Liver (tissue), 9 donors: Measurements from ENCODE around the gene METTL14. TPM values are rescaled to one million over a fixed set of nuclear protein-coding genes. Genes with fewer than 3 reads are reported as not detected.

Source experiments
- DNase-seq: peaks from one replicate; pipeline ENCODE4 v3.0.0-alpha.2; 2017; ENCODE audit warnings: low spot score
- H3K27ac ChIP-seq, 2 donors: one replicate each; pipeline ENCODE4 v1.7.0; 2013; ENCODE audit warnings: inconsistent platforms in 2 of 2, low read length in 2 of 2, control low read depth in 1 of 2, low read depth in 1 of 2, mild to moderate bottlenecking in 1 of 2
- H3K27me3 ChIP-seq, 4 donors: one replicate each; pipeline versions ENCODE4 v1.6.1 to v1.7.0; 2013; ENCODE audit warnings: low read length in 3 of 4, inconsistent platforms in 1 of 4, mild to moderate bottlenecking in 1 of 4, moderate library complexity in 1 of 4; ENCODE audit not compliant: control insufficient read depth in 4 of 4, insufficient read depth in 4 of 4
- H3K36me3 ChIP-seq, 4 donors: one replicate each; pipeline versions ENCODE4 v1.6.1 to v1.7.0; 2013; ENCODE audit warnings: low read length in 3 of 4, mild to moderate bottlenecking in 3 of 4, low read depth in 1 of 4, moderate library complexity in 1 of 4; ENCODE audit not compliant: control insufficient read depth in 4 of 4, insufficient read depth in 3 of 4
- H3K4me1 ChIP-seq, 4 donors: one replicate each; pipeline versions ENCODE4 v1.6.1 to v1.7.0; 2013; ENCODE audit warnings: low read length in 3 of 4, mild to moderate bottlenecking in 3 of 4, moderate library complexity in 1 of 4; ENCODE audit not compliant: control insufficient read depth in 4 of 4, insufficient read depth in 4 of 4
- H3K4me3 ChIP-seq, 3 donors: one replicate each; pipeline versions ENCODE4 v1.6.1 to v1.7.0; 2013; ENCODE audit warnings: low read length in 3 of 3, control low read depth in 1 of 3, low read depth in 1 of 3, mild to moderate bottlenecking in 1 of 3
- H3K9ac ChIP-seq, 2 donors: one replicate each; pipeline ENCODE4 v1.7.0; 2013; ENCODE audit warnings: low read length in 2 of 2, mild to moderate bottlenecking in 2 of 2, moderate library complexity in 2 of 2, control low read depth in 1 of 2, low read depth in 1 of 2
- H3K9me3 ChIP-seq, 4 donors: one replicate each; pipeline versions ENCODE4 v1.6.1 to v1.7.0; 2013; ENCODE audit warnings: low read length in 3 of 4; ENCODE audit not compliant: control insufficient read depth in 4 of 4
- EGR1 ChIP-seq, 2 donors: IDR thresholded peaks; 2 replicates each; pipeline ENCODE4 v1.6.1; 2016 to 2018; ENCODE audit warnings: antibody characterized with exemption in 2 of 2, low read depth in 2 of 2
- FOXA1 ChIP-seq: IDR thresholded peaks from 2 replicates; pipeline ENCODE4 v1.6.1; 2016; ENCODE audit warnings: antibody characterized with exemption
- GABPA ChIP-seq, 2 donors: IDR thresholded peaks in 1 of 2; conservative IDR thresholded peaks in 1 of 2; 2 replicates each; pipeline ENCODE4 v1.6.1; 2016; ENCODE audit warnings: antibody characterized with exemption in 2 of 2, mild to moderate bottlenecking in 1 of 2, moderate library complexity in 1 of 2
- HNF4A ChIP-seq, 2 donors: conservative IDR thresholded peaks; 2 replicates each; pipeline ENCODE4 v1.6.1; 2016; ENCODE audit warnings: antibody characterized with exemption in 2 of 2, mild to moderate bottlenecking in 2 of 2
- HNF4G ChIP-seq: IDR thresholded peaks from 2 replicates; pipeline ENCODE4 v1.6.1; 2016; ENCODE audit warnings: antibody characterized with exemption
- JUND ChIP-seq, 2 donors: IDR thresholded peaks; 2 replicates each; pipeline ENCODE4 v1.6.1; 2016; ENCODE audit warnings: antibody characterized with exemption in 2 of 2
- NR2F2 ChIP-seq: IDR thresholded peaks from 2 replicates; pipeline ENCODE4 v1.6.1; 2016; ENCODE audit warnings: antibody characterized with exemption
- RAD21 ChIP-seq, 2 donors: IDR thresholded peaks; 2 replicates each; pipeline ENCODE4 v1.6.1; 2016; ENCODE audit warnings: antibody characterized with exemption in 2 of 2, mild to moderate bottlenecking in 2 of 2
- RXRA ChIP-seq, 2 donors: IDR thresholded peaks; 2 replicates each; pipeline ENCODE4 v1.6.1; 2017 to 2018; ENCODE audit warnings: antibody characterized with exemption in 2 of 2, mild to moderate bottlenecking in 1 of 2
- SP1 ChIP-seq: IDR thresholded peaks from 2 replicates; pipeline ENCODE4 v1.6.1; 2018; ENCODE audit warnings: antibody characterized with exemption, mild to moderate bottlenecking
- TAF1 ChIP-seq: conservative IDR thresholded peaks from 2 replicates; pipeline ENCODE4 v1.6.1; 2016; ENCODE audit warnings: antibody characterized with exemption, mild to moderate bottlenecking
- YY1 ChIP-seq: IDR thresholded peaks from 2 replicates; pipeline ENCODE4 v1.6.1; 2016; ENCODE audit warnings: antibody characterized with exemption, mild to moderate bottlenecking
- WGBS: extraction: QIAGEN DNeasy Blood & Tissue Kit; methylation state at CpG from one replicate; pipeline ENCODE4 v1.1.7; 2013; 5-methylcytosine and 5-hydroxymethylcytosine counted together
- polyA plus RNA-seq, 2 donors: library from polyadenylated mRNA; stranded (reverse) in 1 of 2; unstranded in 1 of 2; fragments of 200-250 nt in 1 of 2; fragments of >200 nt in 1 of 2; fragmentation: Nextera tagmentation in 1 of 2; extraction: Ambion mirVana in 1 of 2; gene quantifications; one replicate each; pipeline versions ENCODE4 v1.2.1 to v1.2.3, GENCODE V29; 2013 to 2015
- total RNA-seq, 2 donors: library from RNA; depleted of rRNA; stranded (reverse); fragments of >200 nt; gene quantifications; one replicate each; pipeline ENCODE4 v1.2.3, GENCODE V29; 2014
- TF ChIP-seq, protein P1 (sequence below): IDR thresholded peaks from 2 replicates; pipeline ENCODE4 v1.6.1; 2016; ENCODE audit warnings: antibody characterized with exemption, mild to moderate bottlenecking
- TF ChIP-seq, protein P2 (sequence below): IDR thresholded peaks from 2 replicates; pipeline ENCODE4 v1.6.1; 2016; ENCODE audit warnings: antibody characterized with exemption
- TF ChIP-seq, protein P3 (sequence below): IDR thresholded peaks from 2 replicates; pipeline ENCODE4 v1.6.1; 2016; ENCODE audit warnings: antibody characterized with exemption
- TF ChIP-seq, protein P4 (sequence below): fragments of 150-350 bp; IDR thresholded peaks from 2 replicates; pipeline ENCODE4 v1.5.1; 2017; ENCODE audit warnings: improper control_type of control experiment, low read depth, low read length; ENCODE audit not compliant: missing input control
- TF ChIP-seq, protein P5 (sequence below): IDR thresholded peaks from 2 replicates; pipeline ENCODE4 v1.6.1; 2016; ENCODE audit warnings: antibody characterized with exemption
- donor health status: healthy.
- donor health status: healthy.
- donor health status: healthy.
- donor health status: healthy.
- donor health status: healthy.

METTL14 gene
- total and polyA plus RNA-seq, 4 donors: 8.2 to 25.5 (median 16.7) TPM

DNA sequence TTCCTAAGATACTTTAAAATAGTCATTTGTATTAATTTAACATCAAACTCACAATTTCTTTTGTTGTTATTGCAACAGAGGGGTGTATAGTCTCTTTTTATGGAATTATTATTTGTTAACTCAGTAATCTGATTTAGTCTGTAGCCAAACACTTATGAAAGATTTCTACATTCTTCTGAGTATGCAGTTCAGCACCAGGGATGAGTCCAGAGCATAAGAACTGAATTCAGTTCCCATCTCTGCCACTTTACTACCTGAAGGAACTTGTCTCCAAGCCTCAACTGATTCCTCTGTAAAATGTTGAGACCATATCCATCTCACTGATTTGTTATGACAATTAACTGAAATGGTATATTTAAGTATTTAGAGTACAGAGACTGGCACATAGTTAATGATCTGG is 45.5 kb downstream of the METTL14 start:
- Histone ChIP-seq H3K4me3 (no peak overlapping the region), H3K9me3 (no peaks in the 10 kb centered on the region), H3K27me3 (no peaks in the 10 kb centered on the region), H3K27ac (no peak overlapping the region), H3K9ac (no peak overlapping the region), H3K36me3 (peaks cover 2 to 72% (median 50%) of the 10 kb centered on the region in 4 donors), H3K4me1 (peaks cover 0 to 3% (median 0%) of the 10 kb centered on the region in 4 donors)
- TF ChIP-seq RAD21 (IDR thresholded peaks at IDR 0.05): no peak
- TF ChIP-seq, protein P1, sequence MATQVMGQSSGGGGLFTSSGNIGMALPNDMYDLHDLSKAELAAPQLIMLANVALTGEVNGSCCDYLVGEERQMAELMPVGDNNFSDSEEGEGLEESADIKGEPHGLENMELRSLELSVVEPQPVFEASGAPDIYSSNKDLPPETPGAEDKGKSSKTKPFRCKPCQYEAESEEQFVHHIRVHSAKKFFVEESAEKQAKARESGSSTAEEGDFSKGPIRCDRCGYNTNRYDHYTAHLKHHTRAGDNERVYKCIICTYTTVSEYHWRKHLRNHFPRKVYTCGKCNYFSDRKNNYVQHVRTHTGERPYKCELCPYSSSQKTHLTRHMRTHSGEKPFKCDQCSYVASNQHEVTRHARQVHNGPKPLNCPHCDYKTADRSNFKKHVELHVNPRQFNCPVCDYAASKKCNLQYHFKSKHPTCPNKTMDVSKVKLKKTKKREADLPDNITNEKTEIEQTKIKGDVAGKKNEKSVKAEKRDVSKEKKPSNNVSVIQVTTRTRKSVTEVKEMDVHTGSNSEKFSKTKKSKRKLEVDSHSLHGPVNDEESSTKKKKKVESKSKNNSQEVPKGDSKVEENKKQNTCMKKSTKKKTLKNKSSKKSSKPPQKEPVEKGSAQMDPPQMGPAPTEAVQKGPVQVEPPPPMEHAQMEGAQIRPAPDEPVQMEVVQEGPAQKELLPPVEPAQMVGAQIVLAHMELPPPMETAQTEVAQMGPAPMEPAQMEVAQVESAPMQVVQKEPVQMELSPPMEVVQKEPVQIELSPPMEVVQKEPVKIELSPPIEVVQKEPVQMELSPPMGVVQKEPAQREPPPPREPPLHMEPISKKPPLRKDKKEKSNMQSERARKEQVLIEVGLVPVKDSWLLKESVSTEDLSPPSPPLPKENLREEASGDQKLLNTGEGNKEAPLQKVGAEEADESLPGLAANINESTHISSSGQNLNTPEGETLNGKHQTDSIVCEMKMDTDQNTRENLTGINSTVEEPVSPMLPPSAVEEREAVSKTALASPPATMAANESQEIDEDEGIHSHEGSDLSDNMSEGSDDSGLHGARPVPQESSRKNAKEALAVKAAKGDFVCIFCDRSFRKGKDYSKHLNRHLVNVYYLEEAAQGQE: peak; percentile 21
- no peak for TF ChIP-seq YY1
- TF ChIP-seq HNF4G: no peak
- no peak for TF ChIP-seq EGR1 (IDR thresholded peaks at IDR 0.05; ENCODE audit: low read depth in 2 of 2)
- no peak for DNase-seq

DNA sequence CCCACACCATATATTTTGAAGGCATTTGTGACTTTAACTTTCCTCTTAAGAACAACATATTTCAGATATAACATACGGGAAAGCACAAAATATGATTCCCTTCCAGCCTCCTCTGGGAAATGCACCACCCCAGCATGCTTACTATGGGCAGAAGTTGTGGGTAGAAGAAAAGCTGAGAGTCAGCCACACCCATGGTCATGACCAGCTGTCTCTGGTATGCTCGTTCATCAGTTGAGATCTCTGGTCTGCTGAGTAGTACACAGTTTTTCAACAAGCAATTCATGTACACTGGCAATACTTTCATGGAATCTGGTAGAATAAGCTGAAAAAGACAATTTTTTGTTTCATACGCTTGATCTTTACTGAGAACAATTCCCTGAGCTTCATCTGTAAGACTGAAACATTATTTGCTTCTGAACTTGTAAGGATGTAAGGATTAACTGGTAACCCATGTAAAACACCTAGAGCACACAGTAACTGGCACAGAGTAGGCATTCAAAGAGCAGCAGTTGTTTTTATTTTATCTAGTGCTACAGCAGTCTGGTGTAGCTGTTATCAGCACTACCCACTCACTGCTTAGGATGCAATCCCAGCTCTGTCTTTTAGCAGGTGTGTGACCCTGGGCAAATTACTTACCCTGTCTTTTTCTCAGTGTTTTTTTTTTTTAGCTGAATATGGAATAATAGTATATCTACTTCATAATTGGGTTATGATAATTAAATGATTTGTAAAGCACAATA is 47.6 kb downstream of the METTL14 start:
- no peak for DNase-seq
- no peak overlapping the region for H3K4me3 ChIP-seq

More for the DNA sequence above, 47.6 kb downstream of the METTL14 start:
- Histone ChIP-seq H3K9ac (no peak overlapping the region), H3K9me3 (no peaks in the 10 kb centered on the region), H3K4me1 (peaks cover 0 to 3% (median 0%) of the 10 kb centered on the region in 4 donors), H3K27ac (no peak overlapping the region), H3K36me3 (peaks cover 4 to 65% (median 47%) of the 10 kb centered on the region in 4 donors), H3K27me3 (no peaks in the 10 kb centered on the region)
- 92% methylated on average over 3 of the region's 3 CpGs for WGBS
- no peak for TF ChIP-seq NR2F2
- TF ChIP-seq, protein P2, sequence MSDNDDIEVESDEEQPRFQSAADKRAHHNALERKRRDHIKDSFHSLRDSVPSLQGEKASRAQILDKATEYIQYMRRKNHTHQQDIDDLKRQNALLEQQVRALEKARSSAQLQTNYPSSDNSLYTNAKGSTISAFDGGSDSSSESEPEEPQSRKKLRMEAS: no peak
- TF ChIP-seq HNF4G: no peak
- no peak for TF ChIP-seq EGR1 (IDR thresholded peaks at IDR 0.05; ENCODE audit: low read depth in 2 of 2)
- TF ChIP-seq, protein P1: no peak
- TF ChIP-seq TAF1: no peak
- TF ChIP-seq, protein P3, sequence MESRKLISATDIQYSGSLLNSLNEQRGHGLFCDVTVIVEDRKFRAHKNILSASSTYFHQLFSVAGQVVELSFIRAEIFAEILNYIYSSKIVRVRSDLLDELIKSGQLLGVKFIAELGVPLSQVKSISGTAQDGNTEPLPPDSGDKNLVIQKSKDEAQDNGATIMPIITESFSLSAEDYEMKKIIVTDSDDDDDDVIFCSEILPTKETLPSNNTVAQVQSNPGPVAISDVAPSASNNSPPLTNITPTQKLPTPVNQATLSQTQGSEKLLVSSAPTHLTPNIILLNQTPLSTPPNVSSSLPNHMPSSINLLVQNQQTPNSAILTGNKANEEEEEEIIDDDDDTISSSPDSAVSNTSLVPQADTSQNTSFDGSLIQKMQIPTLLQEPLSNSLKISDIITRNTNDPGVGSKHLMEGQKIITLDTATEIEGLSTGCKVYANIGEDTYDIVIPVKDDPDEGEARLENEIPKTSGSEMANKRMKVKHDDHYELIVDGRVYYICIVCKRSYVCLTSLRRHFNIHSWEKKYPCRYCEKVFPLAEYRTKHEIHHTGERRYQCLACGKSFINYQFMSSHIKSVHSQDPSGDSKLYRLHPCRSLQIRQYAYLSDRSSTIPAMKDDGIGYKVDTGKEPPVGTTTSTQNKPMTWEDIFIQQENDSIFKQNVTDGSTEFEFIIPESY: no peak
- no peak for TF ChIP-seq JUND (IDR thresholded peaks at IDR 0.05)
- no peak for TF ChIP-seq SP1
- no peak for TF ChIP-seq RAD21 (IDR thresholded peaks at IDR 0.05)
- TF ChIP-seq YY1: no peak
- TF ChIP-seq, protein P4, sequence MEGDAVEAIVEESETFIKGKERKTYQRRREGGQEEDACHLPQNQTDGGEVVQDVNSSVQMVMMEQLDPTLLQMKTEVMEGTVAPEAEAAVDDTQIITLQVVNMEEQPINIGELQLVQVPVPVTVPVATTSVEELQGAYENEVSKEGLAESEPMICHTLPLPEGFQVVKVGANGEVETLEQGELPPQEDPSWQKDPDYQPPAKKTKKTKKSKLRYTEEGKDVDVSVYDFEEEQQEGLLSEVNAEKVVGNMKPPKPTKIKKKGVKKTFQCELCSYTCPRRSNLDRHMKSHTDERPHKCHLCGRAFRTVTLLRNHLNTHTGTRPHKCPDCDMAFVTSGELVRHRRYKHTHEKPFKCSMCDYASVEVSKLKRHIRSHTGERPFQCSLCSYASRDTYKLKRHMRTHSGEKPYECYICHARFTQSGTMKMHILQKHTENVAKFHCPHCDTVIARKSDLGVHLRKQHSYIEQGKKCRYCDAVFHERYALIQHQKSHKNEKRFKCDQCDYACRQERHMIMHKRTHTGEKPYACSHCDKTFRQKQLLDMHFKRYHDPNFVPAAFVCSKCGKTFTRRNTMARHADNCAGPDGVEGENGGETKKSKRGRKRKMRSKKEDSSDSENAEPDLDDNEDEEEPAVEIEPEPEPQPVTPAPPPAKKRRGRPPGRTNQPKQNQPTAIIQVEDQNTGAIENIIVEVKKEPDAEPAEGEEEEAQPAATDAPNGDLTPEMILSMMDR: no peak
- TF ChIP-seq HNF4A (conservative IDR thresholded peaks at IDR 0.05): no peak
- TF ChIP-seq GABPA (IDR thresholded peaks at IDR 0.05 in 1 of 2, conservative IDR thresholded peaks at IDR 0.05 in 1 of 2): no peak
- TF ChIP-seq RXRA (IDR thresholded peaks at IDR 0.05): no peak
- TF ChIP-seq, protein P5, sequence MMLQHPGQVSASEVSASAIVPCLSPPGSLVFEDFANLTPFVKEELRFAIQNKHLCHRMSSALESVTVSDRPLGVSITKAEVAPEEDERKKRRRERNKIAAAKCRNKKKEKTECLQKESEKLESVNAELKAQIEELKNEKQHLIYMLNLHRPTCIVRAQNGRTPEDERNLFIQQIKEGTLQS: no peak
- no peak for TF ChIP-seq FOXA1
